ENCODE results near the gene GPR179. TPM values are rescaled to one million over a fixed set of nuclear protein-coding genes. Genes with fewer than 3 reads are reported as not detected.

The GPR179 gene
- total RNA-seq: not detected in 2 replicates

GRCh38 chr17:38343608-38344419 is at the start of gene GPR179:
TSS of gene GPR179 (minus strand) at chr17:38343956. CDS start at chr17:38343789, 167 bp downstream.

GRCh38 chr17:38351412-38352222 is 7.9 kb upstream of the GPR179 start, which contains the start of gene SOCS7:
TSS of gene SOCS7 (plus strand) at chr17:38351844. CDS start at chr17:38352053, 209 bp downstream.

GRCh38 chr17:38296834-38297517 is 46.8 kb downstream of the GPR179 start, which contains the start of gene MRPL45:
TSS of gene MRPL45 (plus strand) at chr17:38297168. CDS start at chr17:38297184, 16 bp downstream.

Other genes with a start within 250 kb of the GPR179 start
- gene TBC1D3E, start 216.0 kb downstream of the GPR179 start, total RNA-seq: not detected in 2 replicates
- gene TBC1D3, start 151.4 kb downstream of the GPR179 start, total RNA-seq: 1.6 and 2.3 TPM in 2 replicates
- gene MRPL45, start 46.8 kb downstream of the GPR179 start, total RNA-seq: 26.0 and 28.0 TPM in 2 replicates
- gene SOCS7, start 7.9 kb upstream of the GPR179 start, total RNA-seq: 6.3 and 13.4 TPM in 2 replicates
- 27.4 and 30.3 TPM in 2 replicates for gene ARHGAP23, start 84.5 kb upstream of the GPR179 start, total RNA-seq

All from cardiac atrium fibroblast (primary cell).